Retinal pigment epithelial cell (primary cell): ENCODE data around the gene VPS26A.
A peak's percentile ranks its signal among the peaks of the same experiment; 100 is the strongest.

Experiments used
- DNase-seq: peaks from one replicate; pipeline ENCODE4 v3.0.0-alpha.2; 2010; ENCODE audit warnings: low read depth
- H3K4me3 ChIP-seq: 2 replicates; pipeline ENCODE4 v1.5.1; 2011; ENCODE audit warnings: mild to moderate bottlenecking, low read length, control low read depth, moderate library complexity
- CTCF ChIP-seq: conservative IDR thresholded peaks from 2 replicates; pipeline ENCODE4 v1.5.1; 2011; ENCODE audit warnings: low read depth, low read length, control low read depth, inconsistent platforms

The VPS26A gene

GRCh38 chr10:69102440-69102839, 21.5 kb upstream of the VPS26A start:
- no peak for DNase-seq
- no peak for TF ChIP-seq CTCF
- H3K4me3 ChIP-seq = no peak overlapping the region

- no peak for TF ChIP-seq CTCF
- no peak for DNase-seq
- H3K4me3 ChIP-seq = no peak overlapping the region
Observed at GRCh38 chr10:69103784-69104183, 20.2 kb upstream of the VPS26A start.

GRCh38 chr10:69104994-69105790, 18.8 kb upstream of the VPS26A start:
- TF ChIP-seq CTCF = no peak
- H3K4me3 ChIP-seq = no peak overlapping the region
- DNase-seq = no peak

GRCh38 chr10:69107176-69107490, 16.8 kb upstream of the VPS26A start:
- H3K4me3 ChIP-seq = no peak overlapping the region
- no peak for TF ChIP-seq CTCF
- no peak for DNase-seq

- TF ChIP-seq CTCF = no peak
- H3K4me3 ChIP-seq = no peak overlapping the region
- DNase-seq = no peak
Observed at GRCh38 chr10:69107699-69108098, 16.3 kb upstream of the VPS26A start.

GRCh38 chr10:69119896-69120295, 4.1 kb upstream of the VPS26A start:
- DNase-seq = no peak
- no peak for TF ChIP-seq CTCF
- no peak overlapping the region for H3K4me3 ChIP-seq

- H3K4me3 ChIP-seq = peak overlapping the region; percentile 90
- TF ChIP-seq CTCF = peak; percentile 45
- peak; percentile 24 for DNase-seq
Observed at GRCh38 chr10:69123306-69123746, 652 bp upstream of the VPS26A start.
